GM10266 (cell line): ENCODE results near the gene RIBC1.

ENCODE experiments used
- DNase-seq: peaks from one replicate; pipeline ENCODE4 v3.0.0; 2012; ENCODE audit errors: extremely low spot score
- CTCF ChIP-seq: IDR thresholded peaks from 2 replicates; pipeline ENCODE4 v1.5.1; 2012; ENCODE audit warnings: mild to moderate bottlenecking, low read depth; ENCODE audit not compliant: control insufficient read depth, insufficient read depth; ENCODE audit errors: missing control alignments

RIBC1 gene

GRCh38 chrX:53441531-53442321 lies 19.1 kb downstream of the RIBC1 start:
- DNase-seq = peak; percentile 76
- TF ChIP-seq CTCF = no peak

GRCh38 chrX:53442322-53442631 lies 19.6 kb downstream of the RIBC1 start:
- no peak for TF ChIP-seq CTCF
- no peak for DNase-seq

GRCh38 chrX:53445977-53446376 lies 23.3 kb downstream of the RIBC1 start:
- TF ChIP-seq CTCF = peak; percentile 54
- peak; percentile 35 for DNase-seq

- TF ChIP-seq CTCF = no peak
Measured at GRCh38 chrX:53447441-53447840, 24.8 kb downstream of the RIBC1 start.

GRCh38 chrX:53449632-53450031 lies 27.0 kb downstream of the RIBC1 start:
- no peak for TF ChIP-seq CTCF
- DNase-seq = no peak

More at GRCh38 chrX:53447441-53447840, 24.8 kb downstream of the RIBC1 start:
- no peak for DNase-seq

GRCh38 chrX:53452812-53453211 lies 30.1 kb downstream of the RIBC1 start:
- DNase-seq = no peak
- TF ChIP-seq CTCF = no peak

GRCh38 chrX:53456254-53456653 lies 33.6 kb downstream of the RIBC1 start:
- no peak for DNase-seq

More at GRCh38 chrX:53456254-53456653, 33.6 kb downstream of the RIBC1 start:
- no peak for TF ChIP-seq CTCF
